Tibial nerve (tissue), 4 donors: ENCODE data around the gene MUL1. TPM values are rescaled to one million over a fixed set of nuclear protein-coding genes. Genes with fewer than 3 reads are reported as not detected.
"Not testable (repeated sequence)": the region's sequence is repeated elsewhere in the genome, so short reads cannot be mapped to it uniquely, and the experiment has no call there.

Experiments used
- DNase-seq, 2 donors: peaks; one replicate each; pipeline ENCODE4 v3.0.0-alpha.2; 2019; ENCODE audit warnings: low spot score in 2 of 2
- H3K27ac ChIP-seq, 4 donors: fragments of 200-600 bp; sonication (generic) in 3 of 4; one replicate each; pipeline ENCODE4 v1.5.1; 2017 to 2019; ENCODE audit warnings: mild to moderate bottlenecking in 1 of 4
- H3K27me3 ChIP-seq, 2 donors: fragments of 200-600 bp; sonication (generic) in 1 of 2; one replicate each; pipeline versions ENCODE4 v1.5.1 to v1.6.0; 2017 to 2019
- H3K36me3 ChIP-seq, 3 donors: fragments of 200-600 bp; sonication (generic); one replicate each; pipeline ENCODE4 v1.5.1; 2018 to 2019
- H3K4me1 ChIP-seq, 4 donors: fragments of 200-600 bp; sonication (generic) in 3 of 4; one replicate each; pipeline ENCODE4 v1.5.1; 2017 to 2019
- H3K4me3 ChIP-seq, 4 donors: fragments of 200-600 bp; sonication (generic) in 3 of 4; one replicate each; pipeline ENCODE4 v1.5.1; 2017 to 2019; ENCODE audit warnings: mild to moderate bottlenecking in 1 of 4, moderate library complexity in 1 of 4
- H3K9me3 ChIP-seq, 4 donors: fragments of 200-600 bp; sonication (generic) in 3 of 4; one replicate each; pipeline ENCODE4 v1.5.1; 2017 to 2019
- CTCF ChIP-seq, 5 experiments: fragments of 200-600 bp in 3 of 5; fragments of 450-650 bp in 2 of 5; sonication (generic) in 3 of 5; IDR thresholded peaks; one replicate each; pipeline ENCODE4 v1.5.1; 2016 to 2019; ENCODE audit warnings: antibody characterized with exemption in 5 of 5, mild to moderate bottlenecking in 3 of 5, moderate library complexity in 2 of 5
- EP300 ChIP-seq, 2 donors: sonication (generic); formaldehyde crosslinking; IDR thresholded peaks; one replicate each; pipeline ENCODE4 v1.6.1; 2017; ENCODE audit warnings: antibody characterized with exemption in 2 of 2, mild to moderate bottlenecking in 1 of 2
- POLR2A ChIP-seq, 2 donors: fragments of 450-650 bp; IDR thresholded peaks; one replicate each; pipeline ENCODE4 v1.6.1; 2017; ENCODE audit warnings: antibody characterized with exemption in 2 of 2, mild to moderate bottlenecking in 2 of 2, moderate library complexity in 2 of 2
- WGBS, 2 donors: methylation state at CpG; one replicate each; pipeline ENCODE4 v1.1.5; 2018; 5-methylcytosine and 5-hydroxymethylcytosine counted together
- total RNA-seq, 4 donors: library from RNA; depleted of rRNA; stranded (reverse); fragments of >200 nt; gene quantifications; one replicate each; pipeline ENCODE4 v1.1.0, GENCODE V29; 2016

MUL1 gene
- total RNA-seq, 4 donors from 2014 or later: 27.5 to 31.2 (median 30.6) TPM

GRCh38 chr1:20499718-20500117, 8.2 kb downstream of the MUL1 start:
- Histone ChIP-seq H3K27ac (no peak overlapping the region), H3K4me1 (peaks cover 0 to 18% (median 0%) of the 10 kb centered on the region in 4 donors), H3K27me3 (no peaks in the 10 kb centered on the region), H3K9me3 (no peaks in the 10 kb centered on the region), H3K4me3 (no peak overlapping the region), H3K36me3 (peaks cover 0 to 81% (median 28%) of the 10 kb centered on the region in 3 donors)
- WGBS, 2 donors: 84 to 91% methylated on average over 14 of the region's 14 CpGs
- DNase-seq: no peak
- TF ChIP-seq POLR2A (IDR thresholded peaks at IDR 0.05) (no peak), CTCF (IDR thresholded peaks at IDR 0.05) (no peak), EP300 (IDR thresholded peaks at IDR 0.05) (no peak)

GRCh38 chr1:20499105-20499504, 8.8 kb downstream of the MUL1 start:
- 79 to 93% methylated on average over 3 to 5 of the region's 5 CpGs for WGBS, 2 donors
- Histone ChIP-seq H3K4me3 (no peak overlapping the region), H3K4me1 (peaks cover 0 to 18% (median 3%) of the 10 kb centered on the region in 4 donors), H3K36me3 (peaks cover 0 to 76% (median 28%) of the 10 kb centered on the region in 3 donors), H3K9me3 (no peaks in the 10 kb centered on the region), H3K27ac (no peak overlapping the region), H3K27me3 (no peaks in the 10 kb centered on the region)
- DNase-seq: no peak
- TF ChIP-seq POLR2A (IDR thresholded peaks at IDR 0.05): no peak
- no peak for TF ChIP-seq CTCF (IDR thresholded peaks at IDR 0.05)
- TF ChIP-seq EP300 (IDR thresholded peaks at IDR 0.05): no peak

GRCh38 chr1:20498116-20498515, 9.8 kb downstream of the MUL1 start:
- 83 to 92% methylated on average over 7 of the region's 7 CpGs for WGBS, 2 donors
- TF ChIP-seq CTCF (IDR thresholded peaks at IDR 0.05): no peak
- no peak for TF ChIP-seq POLR2A (IDR thresholded peaks at IDR 0.05)
- no peak for TF ChIP-seq EP300 (IDR thresholded peaks at IDR 0.05)
- no peak overlapping the region for H3K4me3 ChIP-seq
- peaks cover 0 to 67% (median 28%) of the 10 kb centered on the region in 3 donors for H3K36me3 ChIP-seq
- H3K27me3 ChIP-seq: no peaks in the 10 kb centered on the region
- H3K4me1 ChIP-seq: peaks cover 0 to 21% (median 4%) of the 10 kb centered on the region in 4 donors
- no peak for DNase-seq
- H3K27ac ChIP-seq: no peak overlapping the region
- no peaks in the 10 kb centered on the region for H3K9me3 ChIP-seq

GRCh38 chr1:20497506-20497905, 10.4 kb downstream of the MUL1 start:
- no peak for TF ChIP-seq CTCF (IDR thresholded peaks at IDR 0.05)
- TF ChIP-seq POLR2A (IDR thresholded peaks at IDR 0.05): no peak
- no peaks in the 10 kb centered on the region for H3K27me3 ChIP-seq
- no peaks in the 10 kb centered on the region for H3K9me3 ChIP-seq
- no peak overlapping the region for H3K4me3 ChIP-seq
- WGBS, 2 donors: 58 to 67% methylated on average over 6 of the region's 6 CpGs
- H3K4me1 ChIP-seq: peaks cover 0 to 23% (median 4%) of the 10 kb centered on the region in 4 donors
- H3K36me3 ChIP-seq: peaks cover 0 to 61% (median 28%) of the 10 kb centered on the region in 3 donors
- no peak for DNase-seq
- H3K27ac ChIP-seq: no peak overlapping the region

- not testable (repeated sequence) for H3K4me3 ChIP-seq, H3K27me3 ChIP-seq, H3K27ac ChIP-seq, H3K9me3 ChIP-seq, DNase-seq
- 84 to 85% methylated on average over 12 of the region's 12 CpGs for WGBS, 2 donors
- peaks cover 0 to 54% (median 22%) of the 10 kb centered on the region in 3 donors for H3K36me3 ChIP-seq
- H3K4me1 ChIP-seq: peaks cover 0 to 23% (median 4%) of the 10 kb centered on the region in 4 donors
Observed at GRCh38 chr1:20496725-20497383, 11.1 kb downstream of the MUL1 start.
